ENCODE data around the gene GTF2F2. TPM values are rescaled to one million over a fixed set of nuclear protein-coding genes. Genes with fewer than 3 reads are reported as not detected.

GTF2F2 gene, protein sequence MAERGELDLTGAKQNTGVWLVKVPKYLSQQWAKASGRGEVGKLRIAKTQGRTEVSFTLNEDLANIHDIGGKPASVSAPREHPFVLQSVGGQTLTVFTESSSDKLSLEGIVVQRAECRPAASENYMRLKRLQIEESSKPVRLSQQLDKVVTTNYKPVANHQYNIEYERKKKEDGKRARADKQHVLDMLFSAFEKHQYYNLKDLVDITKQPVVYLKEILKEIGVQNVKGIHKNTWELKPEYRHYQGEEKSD
- total RNA-seq: 10 to 100 TPM; 11.5 to 16.9 (median 13.3) TPM

DNA sequence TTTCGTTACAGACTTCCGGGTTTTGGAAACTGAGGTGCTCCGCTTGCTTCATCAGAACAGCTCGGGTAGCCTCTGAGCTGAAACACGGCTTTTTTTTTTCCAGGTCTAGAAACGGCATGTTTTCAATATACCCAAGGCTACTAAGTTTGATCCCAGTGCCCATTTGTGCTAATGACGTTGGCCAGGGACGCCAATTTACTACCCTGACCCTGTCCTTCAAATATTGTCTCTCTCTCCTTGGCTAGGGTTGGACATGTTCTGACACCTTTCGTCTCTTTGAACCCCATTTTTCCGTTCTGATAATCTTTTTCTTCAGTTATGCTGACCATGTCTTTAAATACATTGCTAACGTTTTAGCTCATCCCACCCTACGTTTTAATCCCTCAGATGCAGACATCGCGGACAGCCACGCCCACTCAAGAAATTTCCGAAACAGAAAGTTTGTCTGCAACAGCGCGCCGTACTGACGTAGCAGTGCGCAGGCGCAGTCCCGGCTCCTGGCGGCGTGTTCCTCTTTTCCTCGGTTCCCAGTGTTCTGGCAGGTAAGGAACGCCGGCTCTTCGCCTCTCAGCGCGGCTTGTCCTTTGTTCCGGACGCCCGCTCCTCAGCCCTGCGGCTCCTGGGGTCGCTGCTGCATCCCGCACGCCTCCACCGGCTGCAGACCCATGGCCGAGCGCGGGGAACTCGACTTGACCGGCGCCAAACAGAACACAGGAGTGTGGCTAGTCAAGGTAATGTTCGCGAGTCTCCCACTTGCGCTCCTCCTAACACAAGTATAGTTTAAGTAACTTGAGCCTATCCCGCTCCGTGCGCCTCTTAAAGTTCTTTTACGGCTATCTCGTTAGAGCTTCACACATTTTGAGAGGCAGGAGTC, at the start of gene GTF2F2:
GTF2F2 (plus strand) TSS at position 520 of the 874 bp plus-strand sequence; CDS start at position 666, 146 bp downstream.
- intact Hi-C loops (cut with DNase I; ENCODE audit: low total_unique reads): loop anchor here (5.0 to 10.0 kb wide), 3 partner anchors 73 to 187 kb away; no protein-coding TSS in a partner anchor
- peak; percentile 39 to 41 for TF ChIP-seq POLR2A (IDR thresholded peaks at IDR 0.05)
- TF ChIP-seq, protein P1, sequence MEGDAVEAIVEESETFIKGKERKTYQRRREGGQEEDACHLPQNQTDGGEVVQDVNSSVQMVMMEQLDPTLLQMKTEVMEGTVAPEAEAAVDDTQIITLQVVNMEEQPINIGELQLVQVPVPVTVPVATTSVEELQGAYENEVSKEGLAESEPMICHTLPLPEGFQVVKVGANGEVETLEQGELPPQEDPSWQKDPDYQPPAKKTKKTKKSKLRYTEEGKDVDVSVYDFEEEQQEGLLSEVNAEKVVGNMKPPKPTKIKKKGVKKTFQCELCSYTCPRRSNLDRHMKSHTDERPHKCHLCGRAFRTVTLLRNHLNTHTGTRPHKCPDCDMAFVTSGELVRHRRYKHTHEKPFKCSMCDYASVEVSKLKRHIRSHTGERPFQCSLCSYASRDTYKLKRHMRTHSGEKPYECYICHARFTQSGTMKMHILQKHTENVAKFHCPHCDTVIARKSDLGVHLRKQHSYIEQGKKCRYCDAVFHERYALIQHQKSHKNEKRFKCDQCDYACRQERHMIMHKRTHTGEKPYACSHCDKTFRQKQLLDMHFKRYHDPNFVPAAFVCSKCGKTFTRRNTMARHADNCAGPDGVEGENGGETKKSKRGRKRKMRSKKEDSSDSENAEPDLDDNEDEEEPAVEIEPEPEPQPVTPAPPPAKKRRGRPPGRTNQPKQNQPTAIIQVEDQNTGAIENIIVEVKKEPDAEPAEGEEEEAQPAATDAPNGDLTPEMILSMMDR (IDR thresholded peaks at IDR 0.05 in 4 of 5, conservative IDR thresholded peaks at IDR 0.05 in 1 of 5): peak in 1 of 5 experiments; percentile 21
- Histone ChIP-seq H3K27me3 (no peaks in the 10 kb centered on the region), H3K9me3 (no peaks in the 10 kb centered on the region), H3K36me3 (no peaks in the 10 kb centered on the region), H3K27ac (peak within 1 kb of the TSS; percentile 84 to 92 (median 86)), H3K4me1 (peaks cover 18 to 19% of the 10 kb centered on the region in 2 donors), H3K4me3 (peak within 1 kb of the TSS; percentile 58 to 87 (median 82))
- ATAC-seq (peak; percentile 93 to 95), DNase-seq (peak; percentile 73 to 84)
- in situ Hi-C loops (cut with MboI; ENCODE audit: low sequenced_read_pairs in 4 of 4): no loop called here

DNA sequence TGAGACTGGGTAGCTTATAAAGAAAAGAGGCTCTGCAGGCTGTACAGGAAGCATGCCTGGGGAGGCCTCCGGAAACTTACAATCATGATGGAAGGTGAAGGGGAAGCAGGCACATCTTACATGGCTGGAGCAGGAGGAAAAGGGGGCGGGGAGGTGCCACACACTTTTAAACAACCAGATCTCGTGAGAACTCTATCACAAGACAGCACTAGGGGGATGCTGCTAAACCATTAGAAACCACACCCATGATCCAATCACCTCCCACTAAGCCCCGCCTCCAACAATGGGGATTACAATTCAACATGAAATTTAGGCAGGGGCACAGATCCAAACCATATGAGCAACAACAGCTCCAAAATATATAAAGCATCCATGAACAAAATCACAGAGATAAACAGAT, 46.5 kb upstream of the GTF2F2 start:
- intact Hi-C loops (cut with DNase I; ENCODE audit: low total_unique reads): no loop called here
- no peaks in the 10 kb centered on the region for H3K36me3 ChIP-seq
- no peaks in the 10 kb centered on the region for H3K27me3 ChIP-seq
- H3K4me3 ChIP-seq: no peak overlapping the region
- no peak for ATAC-seq
- TF ChIP-seq, protein P1 (IDR thresholded peaks at IDR 0.05 in 4 of 5, conservative IDR thresholded peaks at IDR 0.05 in 1 of 5): no peak
- TF ChIP-seq POLR2A (IDR thresholded peaks at IDR 0.05): no peak
- no peak overlapping the region for H3K27ac ChIP-seq
- no peaks in the 10 kb centered on the region for H3K4me1 ChIP-seq
- in situ Hi-C loops (cut with MboI; ENCODE audit: low sequenced_read_pairs in 4 of 4): no loop called here
- DNase-seq: no peak
- H3K9me3 ChIP-seq: no peaks in the 10 kb centered on the region

DNA sequence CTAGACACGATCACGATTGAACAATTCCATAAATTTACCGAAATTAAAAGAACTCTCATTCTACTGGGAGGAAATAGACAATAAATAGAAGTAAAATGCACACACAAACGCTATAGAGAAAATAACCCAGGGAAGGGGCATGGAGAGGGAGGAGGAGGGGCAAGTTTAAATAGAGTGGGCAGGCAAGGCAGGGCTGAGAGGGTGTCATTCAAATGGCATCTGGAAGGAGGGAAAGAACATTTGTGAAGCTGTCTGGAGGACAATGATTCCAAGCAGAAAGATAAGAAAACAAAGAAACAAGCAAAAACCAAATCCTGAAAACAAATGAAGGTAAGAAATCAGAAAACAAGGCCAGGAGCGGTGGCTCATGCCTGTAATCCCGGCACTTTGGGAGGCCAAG, 45.6 kb upstream of the GTF2F2 start:
- no peak for DNase-seq
- no peak for TF ChIP-seq POLR2A (IDR thresholded peaks at IDR 0.05)
- TF ChIP-seq, protein P1 (IDR thresholded peaks at IDR 0.05 in 4 of 5, conservative IDR thresholded peaks at IDR 0.05 in 1 of 5): no peak
- ATAC-seq: no peak
- Histone ChIP-seq H3K4me1 (no peaks in the 10 kb centered on the region), H3K36me3 (no peaks in the 10 kb centered on the region), H3K4me3 (no peak overlapping the region), H3K27ac (no peak overlapping the region), H3K9me3 (no peaks in the 10 kb centered on the region), H3K27me3 (no peaks in the 10 kb centered on the region)
- intact Hi-C loops (cut with DNase I; ENCODE audit: low total_unique reads): no loop called here
- in situ Hi-C loops (cut with MboI; ENCODE audit: low sequenced_read_pairs in 4 of 4): no loop called here

DNA sequence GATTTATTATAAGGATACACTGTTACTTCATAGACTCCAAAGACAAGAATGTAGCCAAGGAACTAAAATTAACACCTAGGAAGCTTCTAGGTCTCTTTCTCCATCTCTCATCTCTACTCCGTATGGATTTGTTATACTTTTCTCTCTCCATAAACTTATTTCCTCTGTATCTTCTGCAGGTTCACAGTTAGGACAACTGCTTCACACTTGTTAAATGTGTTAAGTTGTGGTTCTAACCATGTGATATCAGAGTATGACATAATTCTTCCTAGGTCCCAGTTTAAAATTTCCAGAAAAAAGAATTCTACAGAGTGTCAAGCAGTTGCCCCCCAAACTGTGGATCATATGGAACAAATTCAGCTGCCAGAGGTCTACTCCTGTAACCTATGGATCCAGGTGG, 42.3 kb upstream of the GTF2F2 start:
- DNase-seq (no peak), ATAC-seq (no peak)
- TF ChIP-seq, protein P1 (IDR thresholded peaks at IDR 0.05 in 4 of 5, conservative IDR thresholded peaks at IDR 0.05 in 1 of 5): no peak
- no peak for TF ChIP-seq POLR2A (IDR thresholded peaks at IDR 0.05)
- Histone ChIP-seq H3K4me3 (no peak overlapping the region), H3K27ac (no peak overlapping the region), H3K9me3 (no peaks in the 10 kb centered on the region), H3K4me1 (no peaks in the 10 kb centered on the region), H3K36me3 (no peaks in the 10 kb centered on the region), H3K27me3 (no peaks in the 10 kb centered on the region)
- in situ Hi-C loops (cut with MboI; ENCODE audit: low sequenced_read_pairs in 4 of 4): no loop called here
- intact Hi-C loops (cut with DNase I; ENCODE audit: low total_unique reads): no loop called here
